ENCODE results near the gene BPGM.

The BPGM gene

DNA sequence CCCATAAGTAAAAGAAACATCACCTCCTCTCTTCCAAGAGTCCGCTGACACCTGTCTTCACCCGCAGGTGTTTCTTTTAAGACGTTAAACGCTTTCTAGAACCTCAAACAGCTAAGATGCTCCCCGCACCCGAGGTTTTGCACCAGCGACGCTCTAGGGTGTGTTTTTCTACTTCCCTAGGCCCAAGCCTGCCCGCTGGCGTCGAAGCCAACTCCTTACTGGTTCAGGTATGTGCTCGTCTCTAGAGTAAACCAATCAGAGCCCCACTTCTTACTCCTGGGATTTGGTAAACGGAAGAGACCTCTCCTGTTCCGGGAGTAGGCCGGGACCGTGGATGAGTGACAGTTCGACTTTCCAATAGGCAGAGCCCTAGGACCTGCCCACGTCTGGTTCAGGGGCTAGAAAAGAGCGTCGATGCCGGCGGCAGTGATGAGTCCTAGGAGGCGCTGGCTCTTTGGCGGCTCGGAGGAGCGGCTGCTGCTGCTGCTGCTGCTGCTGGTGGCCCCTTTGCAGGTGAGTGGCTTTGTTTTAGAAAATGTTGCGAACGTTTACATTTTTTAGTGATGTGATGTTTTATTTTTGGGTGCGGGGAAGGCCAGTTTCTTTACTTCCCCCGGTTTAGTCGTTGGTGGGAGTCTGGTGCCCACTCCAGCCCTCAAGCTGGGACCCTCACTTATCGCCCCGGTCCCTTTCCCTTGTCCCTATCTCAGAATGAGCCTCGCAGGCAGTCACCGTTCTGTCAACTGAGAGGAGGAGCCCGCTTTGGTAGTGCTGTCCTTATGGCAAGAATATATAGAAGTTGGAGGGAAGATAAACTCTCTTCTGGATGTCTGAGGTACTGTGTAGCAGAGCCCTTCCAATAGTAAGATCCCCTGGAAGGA is at the start of gene BPGM:
Gene BPGM, plus strand, starts transcription at position 429 of the 881 bp plus-strand sequence. CDS start 14,655 bp downstream, outside the sequence.
- Histone ChIP-seq H3K27ac (peak within 1 kb of the TSS; percentile 41 to 93 (median 85)), H3K4me3 (peak within 1 kb of the TSS; percentile 50 to 74 (median 59))

- H3K27ac ChIP-seq, result no peak overlapping the region
- no peak overlapping the region for H3K4me3 ChIP-seq
Measured at GRCh38 chr7:134599371-134599770, 47.3 kb upstream of the BPGM start.

DNA sequence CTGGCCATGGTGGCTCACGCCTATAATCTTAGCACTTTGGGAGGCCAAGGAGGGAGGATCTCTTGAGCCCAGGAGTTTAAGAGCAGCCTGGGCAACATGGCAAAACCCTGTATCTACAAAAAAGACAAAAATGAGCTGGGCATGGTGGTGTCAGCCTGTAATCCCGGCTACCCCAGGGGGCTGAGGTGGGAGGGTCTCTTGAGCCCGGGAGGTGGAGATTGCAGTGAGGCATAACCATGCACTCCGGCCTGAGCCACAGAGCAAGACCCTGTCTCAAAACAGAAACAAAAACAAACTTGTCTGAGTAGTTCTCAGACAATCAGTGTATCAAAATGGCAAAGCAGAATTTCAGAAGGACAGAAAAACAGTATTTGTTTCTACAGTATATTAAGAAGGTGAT is 45.2 kb upstream of the BPGM start:
- H3K27ac ChIP-seq, result no peak overlapping the region
- no peak overlapping the region for H3K4me3 ChIP-seq

GRCh38 chr7:134602881-134603451 is 43.7 kb upstream of the BPGM start:
- peak overlapping the region in 3 of 21 experiments; percentile 12 to 44 (median 25) for H3K27ac ChIP-seq
- no peak overlapping the region for H3K4me3 ChIP-seq

DNA sequence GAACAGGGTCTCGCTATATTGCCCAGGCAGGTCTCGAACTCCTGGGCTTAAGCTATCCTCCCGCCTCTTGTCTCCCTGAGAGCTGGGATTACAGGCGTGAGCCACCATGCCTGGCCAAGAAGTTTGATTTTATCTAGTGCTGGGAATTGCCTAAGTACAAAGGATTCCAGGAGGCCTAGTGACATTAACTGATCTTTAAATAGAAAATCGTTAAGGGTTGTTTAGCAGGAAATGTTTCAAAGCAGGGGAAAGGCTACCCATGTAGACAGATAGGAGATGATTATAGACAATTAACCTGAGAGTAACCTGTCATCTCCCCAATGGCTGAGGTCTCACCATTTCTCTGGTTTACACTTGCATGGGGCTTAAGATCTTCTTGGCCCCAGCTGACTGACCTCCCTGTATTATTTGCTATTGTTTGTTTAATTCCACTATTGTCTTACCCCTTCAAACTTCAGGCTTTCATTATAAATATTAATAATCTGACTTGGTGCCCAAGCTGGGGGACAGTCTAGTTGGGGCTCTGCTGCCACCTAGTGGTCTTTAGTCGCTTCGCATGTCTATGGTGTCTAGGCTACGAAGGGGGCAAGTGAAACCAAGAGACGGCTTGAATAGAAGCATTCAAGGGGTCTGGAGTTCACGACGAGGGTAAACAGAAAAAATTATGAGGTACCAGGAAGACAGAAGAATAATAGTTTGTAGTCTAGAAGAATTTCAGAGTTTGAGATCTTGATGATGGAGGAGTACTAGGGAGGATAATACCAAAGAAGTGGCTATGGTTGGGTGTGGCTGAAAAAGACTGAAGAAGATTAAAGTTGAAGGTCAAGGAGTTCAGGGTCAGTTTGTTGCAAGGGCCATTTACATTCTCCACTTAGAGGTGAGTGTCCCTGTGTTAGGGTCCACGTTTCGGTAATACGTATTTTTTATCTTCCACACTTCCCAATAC is 40.4 kb upstream of the BPGM start:
- H3K27ac ChIP-seq, result no peak overlapping the region
- no peak overlapping the region for H3K4me3 ChIP-seq

DNA sequence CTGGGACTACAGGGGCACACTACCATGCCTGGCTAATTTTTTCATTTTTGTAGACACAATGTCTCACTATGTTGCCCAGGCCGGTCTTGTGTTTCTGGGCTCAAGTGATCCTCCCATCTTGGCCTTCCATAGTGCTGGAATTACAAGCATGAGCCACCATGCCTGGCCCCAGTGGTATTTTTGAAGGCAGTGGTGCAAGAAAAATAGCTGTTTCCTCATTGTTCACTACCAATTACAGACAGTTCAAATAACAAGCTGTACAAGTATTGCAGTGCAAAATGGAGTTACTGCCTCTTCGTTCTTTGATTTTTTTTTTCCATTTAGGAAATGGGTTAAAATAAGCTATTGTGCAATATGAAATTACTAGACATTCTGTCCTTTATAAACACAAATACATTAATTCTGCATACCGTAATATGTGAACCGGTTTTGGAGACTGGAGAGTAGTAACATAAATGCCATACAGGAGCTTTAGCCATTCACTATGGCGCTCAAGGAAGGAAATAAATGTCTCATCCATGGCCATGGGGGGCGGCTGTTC is 35.0 kb upstream of the BPGM start:
- Histone ChIP-seq H3K4me3 (no peak overlapping the region), H3K27ac (no peak overlapping the region)

DNA sequence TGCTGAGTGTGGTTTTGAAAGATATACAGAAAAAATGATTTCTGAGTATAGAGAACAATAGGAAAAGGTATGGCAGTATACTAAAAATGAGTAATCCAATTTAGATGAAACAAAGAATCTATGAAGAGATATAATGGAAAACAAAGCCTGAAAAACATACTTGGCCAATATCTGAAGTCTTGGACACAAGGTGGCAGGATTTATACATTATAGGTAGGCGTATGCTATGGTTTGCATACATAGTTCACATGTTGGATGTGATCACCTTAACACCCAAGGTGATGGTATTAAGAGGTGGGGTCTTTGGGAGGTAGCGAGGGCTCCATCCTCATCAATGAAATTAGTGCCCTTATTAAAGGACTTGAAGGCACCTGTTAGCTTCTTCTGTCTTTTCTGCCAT is 34.5 kb upstream of the BPGM start:
- H3K4me3 ChIP-seq, result no peak overlapping the region
- no peak overlapping the region for H3K27ac ChIP-seq

- Histone ChIP-seq H3K4me3 (no peak overlapping the region), H3K27ac (peak overlapping the region in 12 of 21 experiments; percentile 12 to 68 (median 36))
Measured at GRCh38 chr7:134613623-134614347, 32.9 kb upstream of the BPGM start.

- H3K27ac ChIP-seq, result no peak overlapping the region
- no peak overlapping the region for H3K4me3 ChIP-seq
Measured at GRCh38 chr7:134616611-134617010, 30.0 kb upstream of the BPGM start.

GRCh38 chr7:134618756-134619530 is 27.7 kb upstream of the BPGM start:
- Histone ChIP-seq H3K27ac (peak overlapping the region in 9 of 21 experiments; percentile 2 to 72 (median 60)), H3K4me3 (no peak overlapping the region)

- Histone ChIP-seq H3K27ac (peak overlapping the region in 6 of 21 experiments; percentile 23 to 72 (median 62)), H3K4me3 (no peak overlapping the region)
Measured at GRCh38 chr7:134619627-134620331, 26.9 kb upstream of the BPGM start.

DNA sequence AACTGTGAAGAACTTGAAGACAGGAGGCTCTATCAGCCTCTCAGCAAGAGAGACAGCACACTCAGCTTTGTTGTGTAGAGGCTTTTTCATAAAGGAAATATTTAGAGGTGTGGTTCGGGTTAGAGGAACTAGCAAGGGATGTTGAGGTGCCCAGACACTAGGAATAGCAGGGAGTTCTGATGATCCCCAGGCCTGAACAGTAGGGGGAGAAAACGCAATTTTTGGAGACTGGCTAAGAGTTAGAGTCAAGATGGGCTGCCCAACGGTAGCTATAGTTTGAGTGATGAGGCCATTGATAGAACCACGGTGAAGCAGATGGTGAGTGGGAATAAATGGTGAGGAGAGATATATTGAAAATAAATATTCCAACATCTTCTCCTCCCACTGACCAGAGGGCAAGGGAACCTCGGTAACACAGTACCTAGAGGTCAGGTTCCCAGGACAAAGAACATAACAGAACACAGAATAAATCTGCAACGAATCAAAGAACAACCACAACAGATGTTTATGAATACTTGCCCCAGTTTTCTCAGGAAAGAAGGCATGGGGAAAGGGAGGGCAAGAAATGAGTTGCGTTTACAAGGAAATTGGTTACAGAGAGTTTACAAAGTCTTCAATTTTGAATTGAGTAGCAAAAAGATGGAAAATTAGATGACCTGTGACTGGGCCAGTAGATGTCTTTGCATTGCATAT is 24.2 kb upstream of the BPGM start:
- no peak overlapping the region for H3K4me3 ChIP-seq
- peak overlapping the region in 6 of 21 experiments; percentile 16 to 46 (median 35) for H3K27ac ChIP-seq

GRCh38 chr7:134623193-134623592 is 23.5 kb upstream of the BPGM start:
- Histone ChIP-seq H3K27ac (peak overlapping the region in 4 of 21 experiments; percentile 18 to 72 (median 42)), H3K4me3 (no peak overlapping the region)

DNA sequence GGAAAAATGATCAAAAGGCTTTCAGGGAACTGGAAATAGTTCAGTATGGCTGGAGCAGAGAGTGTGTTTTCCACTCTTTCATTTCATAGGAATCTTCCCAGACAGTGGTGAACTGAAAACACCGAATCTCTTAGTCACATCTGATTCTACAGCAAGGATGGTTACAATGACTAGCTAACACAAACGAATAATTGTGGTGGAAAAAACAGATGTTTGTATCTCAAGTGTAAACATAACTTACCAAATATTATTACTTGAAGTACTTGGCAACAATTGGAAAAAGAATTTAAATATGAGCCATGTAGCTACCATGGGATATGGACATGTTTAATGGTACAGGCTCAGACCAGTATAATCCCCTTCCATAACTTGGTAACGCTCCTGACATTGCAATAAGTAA is 21.1 kb upstream of the BPGM start:
- Histone ChIP-seq H3K27ac (peak overlapping the region in 4 of 21 experiments; percentile 3 to 69 (median 15)), H3K4me3 (no peak overlapping the region)

DNA sequence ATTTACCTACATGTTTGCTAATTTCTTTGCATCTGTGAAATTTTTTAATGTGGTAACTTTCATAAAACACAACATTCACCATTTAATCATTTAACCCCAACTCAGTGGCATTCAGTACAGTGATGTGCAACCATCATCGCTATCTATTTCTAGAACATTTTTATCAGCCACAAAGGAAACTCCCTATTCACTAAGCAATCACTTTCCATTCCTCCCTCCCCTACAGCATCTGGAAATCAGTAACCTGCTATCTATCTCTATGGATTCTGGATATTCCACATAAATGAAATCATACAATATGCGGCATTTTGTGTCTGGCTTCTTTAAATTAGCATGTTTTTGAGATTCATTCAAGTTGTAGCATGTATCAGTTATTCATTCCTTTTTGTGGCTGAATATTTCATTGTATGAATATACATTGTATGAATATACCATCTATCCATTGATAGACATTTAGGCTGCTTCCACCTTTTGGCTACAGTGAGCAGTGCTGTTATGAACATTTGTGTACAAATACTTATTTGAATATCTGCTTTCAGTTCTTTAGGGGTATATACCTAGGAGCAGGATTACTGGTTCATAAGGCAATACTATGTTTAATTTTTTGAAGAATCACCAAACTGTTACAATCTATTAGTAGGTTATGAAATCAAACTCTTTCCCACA is 19.4 kb upstream of the BPGM start:
- no peak overlapping the region for H3K27ac ChIP-seq
- no peak overlapping the region for H3K4me3 ChIP-seq

DNA sequence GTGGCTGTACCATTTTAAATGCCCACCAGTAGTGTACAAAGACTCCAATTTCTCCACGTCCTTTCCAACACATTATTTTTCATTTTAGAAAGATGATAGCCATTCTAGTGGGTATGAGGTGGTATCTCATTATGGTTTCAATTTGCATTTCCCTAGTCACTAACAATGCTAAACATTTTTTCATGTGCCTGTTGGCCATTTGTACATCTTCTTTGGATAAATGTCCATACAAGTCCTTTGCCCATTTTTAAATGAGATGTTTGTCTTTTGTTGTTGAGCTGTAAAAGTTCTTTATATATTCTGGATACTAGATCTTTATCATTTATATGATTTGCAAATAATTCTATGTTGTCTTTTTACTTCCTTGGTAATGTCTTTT is 18.9 kb upstream of the BPGM start:
- H3K4me3 ChIP-seq, result no peak overlapping the region
- H3K27ac ChIP-seq, result no peak overlapping the region

DNA sequence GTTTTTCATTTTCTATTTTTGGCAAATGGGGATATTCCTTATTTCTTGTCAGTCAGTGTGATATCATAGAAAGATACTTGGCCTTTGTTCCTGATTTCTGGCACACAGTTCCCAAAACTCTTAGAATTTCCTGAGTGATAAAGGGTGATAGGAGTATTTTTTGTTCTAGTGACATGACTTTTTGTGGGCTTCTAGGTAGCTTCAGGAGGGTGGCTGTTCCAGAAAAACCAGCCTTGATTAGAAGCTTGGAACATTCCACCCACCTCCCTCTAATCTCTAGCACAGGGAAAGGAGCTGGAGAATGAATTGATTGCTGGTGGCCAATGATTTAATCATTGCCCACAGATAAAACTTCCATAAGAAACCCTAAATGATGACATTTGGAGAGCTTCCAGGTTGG is 17.2 kb upstream of the BPGM start:
- H3K27ac ChIP-seq, result no peak overlapping the region
- no peak overlapping the region for H3K4me3 ChIP-seq
